ENCODE data around the gene PLXNA3. TPM values are rescaled to one million over a fixed set of nuclear protein-coding genes. Genes with fewer than 3 reads are reported as not detected.

PLXNA3 gene
- total and polyA plus RNA-seq, 10 of the 15 experiments (the other 5 are each of a cell fraction or from before 2014, with no cell fraction given), result 0.26 to 26.8 (median 3.4) TPM

- TF ChIP-seq ZBTB11 (CRISPR knock-in tag; IDR thresholded peaks at IDR 0.05), result no peak
- no peak for TF ChIP-seq MTA3 (IDR thresholded peaks at IDR 0.05; ENCODE audit: borderline replicate concordance, low read length)
- TF ChIP-seq ZNF384 (IDR thresholded peaks at IDR 0.05; ENCODE audit: borderline replicate concordance, low read depth, low read length), result no peak
- no peak for TF ChIP-seq E2F4 (IDR thresholded peaks at IDR 0.05; ENCODE audit: low read depth, low read length)
- TF ChIP-seq ZZZ3 (IDR thresholded peaks at IDR 0.05; ENCODE audit: control insufficient read depth, insufficient read length, low read depth), result no peak
- no peak for TF ChIP-seq MYC (IDR thresholded peaks at IDR 0.05; ENCODE audit: insufficient read depth, insufficient read length, insufficient replicate concordance, low read length, severe bottlenecking)
- TF ChIP-seq EP300 (IDR thresholded peaks at IDR 0.05; ENCODE audit: borderline replicate concordance in 1 of 2, control insufficient read depth in 1 of 2, low read depth in 2 of 2, low read length in 2 of 2), result no peak
- no peak for TF ChIP-seq ZBTB33 (IDR thresholded peaks at IDR 0.05)
- TF ChIP-seq TCF7 (IDR thresholded peaks at IDR 0.05; ENCODE audit: borderline replicate concordance), result no peak
- no peak for TF ChIP-seq YY1 (IDR thresholded peaks at IDR 0.05; ENCODE audit: low read depth, low read length)
These were observed 11.8 kb downstream of the PLXNA3 start (continued) for GRCh38 chrX:154469880-154470279.
